ENCODE measurements around the gene FFAR2.

FFAR2 gene

DNA sequence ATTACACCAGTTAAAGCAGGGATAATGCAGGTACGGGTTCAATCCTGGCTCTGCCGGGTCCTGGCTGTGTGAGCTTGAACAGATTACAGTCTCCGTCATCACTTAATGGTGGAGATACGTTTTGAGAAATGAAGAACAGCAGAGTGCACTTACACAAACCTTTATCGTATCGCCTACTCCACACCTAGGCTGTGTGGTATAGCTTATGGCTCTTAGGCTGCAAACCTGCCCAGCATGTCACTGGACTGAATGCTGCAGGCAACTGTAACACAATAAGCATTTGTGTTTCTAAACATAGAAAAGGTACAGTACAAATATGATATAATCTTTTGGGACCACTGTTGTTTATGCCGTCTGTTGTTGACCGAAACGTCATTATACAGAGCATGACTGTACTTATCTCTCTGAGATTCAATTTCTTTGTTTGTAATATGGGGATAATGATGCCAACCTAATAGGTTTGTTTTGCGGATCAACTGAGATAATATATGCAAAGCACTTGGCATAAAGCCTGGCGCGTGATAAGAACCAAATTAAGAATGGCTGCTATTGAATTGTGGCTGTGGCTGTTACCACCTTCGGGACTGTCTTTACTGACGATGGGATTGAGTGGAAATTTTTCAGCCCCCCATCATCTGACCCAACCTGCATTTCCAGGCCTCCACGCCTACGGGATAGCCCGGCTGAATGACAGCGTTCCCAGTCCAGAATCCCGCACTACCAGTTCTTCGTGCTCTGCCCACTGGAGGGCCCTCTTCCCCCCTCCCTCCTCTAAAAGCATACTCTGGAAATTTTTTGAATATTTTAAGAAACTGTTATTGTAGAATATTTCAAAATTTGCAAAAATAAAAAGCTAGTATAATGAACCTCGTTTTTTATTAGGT lies 31.0 kb downstream of the FFAR2 start:
- in situ Hi-C loops (cut with MboI; ENCODE audit: low sequenced_read_pairs), result no loop called here

DNA sequence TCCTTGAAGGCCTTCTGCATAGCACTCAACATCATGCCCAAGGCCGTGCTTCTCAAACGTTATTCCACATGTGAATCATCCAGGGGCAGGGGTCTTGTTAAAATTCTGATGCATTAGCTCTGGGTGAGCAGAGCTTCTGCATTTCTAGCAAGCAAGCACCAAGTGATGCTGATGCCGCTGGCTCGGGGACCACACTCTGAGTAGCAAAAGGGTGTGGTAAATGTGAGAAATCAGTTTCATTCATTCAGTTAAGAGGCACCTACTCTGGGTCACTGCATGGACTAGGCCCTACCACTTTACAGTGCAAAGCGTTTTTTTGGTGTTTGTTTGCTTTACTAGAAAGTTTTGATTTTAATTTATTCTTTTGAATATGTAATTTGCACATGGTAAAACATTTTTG lies 35.0 kb downstream of the FFAR2 start:
- in situ Hi-C loops (cut with MboI; ENCODE audit: low sequenced_read_pairs), result no loop called here

DNA sequence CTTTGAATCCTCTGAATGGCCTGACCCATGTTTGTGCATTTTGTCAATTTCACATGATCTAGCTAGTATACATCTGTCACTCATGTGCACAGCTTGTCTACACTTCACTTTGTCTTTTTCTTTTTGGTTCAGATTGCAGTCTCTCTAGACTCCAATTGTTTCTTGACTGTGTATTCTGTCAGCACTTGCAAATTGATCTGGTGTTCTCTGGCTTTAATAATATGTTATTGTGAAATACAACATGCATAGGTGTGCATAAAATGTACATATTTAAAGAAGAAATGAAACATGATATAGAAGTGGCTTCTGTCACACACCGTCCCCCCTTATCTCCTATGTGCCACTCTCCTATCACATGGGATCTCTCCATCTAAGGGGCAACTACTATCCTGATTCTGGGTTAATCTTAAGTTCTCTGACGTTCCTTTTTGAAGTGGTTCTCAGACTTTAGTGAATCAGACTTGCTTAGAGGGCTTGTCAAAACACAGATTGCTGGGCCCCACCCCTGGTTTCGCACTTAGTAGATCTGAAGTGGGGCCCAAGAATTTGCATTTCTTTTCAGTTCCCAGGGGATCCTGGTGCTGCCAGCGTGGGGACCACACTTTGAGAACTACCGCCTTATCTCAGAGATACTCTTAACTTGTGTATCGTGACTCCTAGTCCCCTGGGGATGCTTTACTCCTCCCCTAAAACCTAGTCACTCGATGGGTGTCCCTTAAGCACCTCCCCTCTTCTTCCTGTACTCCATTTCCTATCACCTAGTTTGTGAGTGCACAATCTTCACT lies 36.4 kb downstream of the FFAR2 start:
- in situ Hi-C loops (cut with MboI; ENCODE audit: low sequenced_read_pairs), result no loop called here

DNA sequence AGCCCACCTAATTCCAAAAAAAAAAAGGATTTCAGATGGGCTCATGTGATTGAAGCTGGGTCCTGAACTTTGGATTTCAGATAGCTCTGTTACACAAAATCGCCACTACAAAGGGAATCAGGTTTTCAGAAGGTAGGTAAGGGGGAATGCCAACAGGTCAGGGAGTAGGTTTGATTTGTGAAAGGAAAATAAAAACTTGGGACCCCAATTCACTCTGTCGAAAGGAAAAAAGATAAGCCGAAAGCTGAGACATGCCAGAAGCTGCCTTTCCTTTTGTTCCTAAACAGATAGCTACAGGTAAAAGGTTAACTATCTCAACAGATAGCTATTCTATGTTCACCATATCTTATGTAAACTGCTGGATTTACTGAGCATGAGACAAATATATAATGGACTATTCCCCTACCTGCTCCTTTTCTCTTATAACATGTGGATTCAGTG lies 38.2 kb downstream of the FFAR2 start:
- in situ Hi-C loops (cut with MboI; ENCODE audit: low sequenced_read_pairs), result no loop called here

DNA sequence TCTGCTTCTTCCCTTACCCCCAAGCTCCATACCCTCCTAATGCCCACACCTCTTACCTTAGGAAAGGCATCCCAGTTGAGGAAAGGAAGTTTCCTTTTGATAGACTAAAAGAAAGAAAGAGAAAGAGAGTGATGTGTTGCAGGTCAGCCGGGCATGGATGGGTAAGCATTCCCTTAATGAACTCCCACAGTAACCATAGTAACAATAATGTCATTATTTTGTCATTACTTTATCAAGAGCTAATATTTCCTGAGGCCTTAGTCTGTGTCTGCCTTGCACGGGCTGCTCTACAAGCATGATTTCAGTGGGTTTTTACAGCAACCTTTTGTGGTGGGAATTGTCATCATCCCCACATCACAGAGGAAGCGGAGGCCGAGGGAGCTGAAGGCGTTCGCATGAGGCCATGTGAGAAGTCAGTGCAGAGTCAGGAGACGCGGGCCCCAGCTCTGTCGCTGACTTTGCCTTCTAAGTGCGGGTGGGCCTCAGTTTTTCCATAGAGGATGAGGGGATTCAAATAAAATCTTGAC lies 39.7 kb downstream of the FFAR2 start:
- in situ Hi-C loops (cut with MboI; ENCODE audit: low sequenced_read_pairs), result no loop called here

DNA sequence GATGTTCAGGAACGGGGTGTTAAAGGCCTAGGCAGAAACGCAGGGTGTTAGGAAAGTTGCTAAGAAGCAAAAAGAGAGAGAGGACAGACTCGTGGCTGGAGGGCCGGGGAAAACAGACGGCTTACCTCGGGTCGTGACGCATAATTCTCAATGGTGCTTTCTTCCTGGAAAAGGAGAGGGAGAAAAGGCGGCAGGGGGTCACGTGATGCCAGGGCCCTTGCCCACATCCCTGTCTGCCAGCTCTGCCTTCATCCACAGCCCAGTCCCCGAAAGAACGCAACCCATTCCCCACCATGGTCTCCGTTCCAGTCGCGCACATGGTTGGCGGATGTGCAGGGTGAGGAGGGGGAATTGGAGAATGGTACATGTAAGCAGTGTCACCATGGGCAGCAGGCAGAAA lies 40.6 kb downstream of the FFAR2 start:
- in situ Hi-C loops (cut with MboI; ENCODE audit: low sequenced_read_pairs), result no loop called here

DNA sequence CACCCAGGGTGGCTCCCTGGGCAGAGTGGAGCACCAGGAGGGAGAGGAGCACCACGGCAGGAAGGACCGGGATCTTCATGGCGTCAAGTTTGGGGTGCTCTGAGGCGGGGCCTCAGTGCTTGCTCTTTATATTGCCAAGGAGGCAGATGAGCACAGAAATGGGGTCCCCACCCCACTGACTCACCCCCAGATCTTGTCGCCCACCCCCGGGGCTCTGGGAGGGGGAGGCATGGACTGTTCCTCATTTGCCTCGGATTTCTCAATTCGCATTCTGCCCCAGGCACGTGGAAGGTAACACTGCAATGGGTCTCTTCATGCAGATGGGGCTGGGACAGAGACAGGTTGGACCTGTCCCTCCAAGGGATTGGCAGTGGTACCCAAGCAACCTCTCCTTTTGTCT lies 42.3 kb downstream of the FFAR2 start, which contains the start of gene KRTDAP:
Gene KRTDAP (minus strand): TSS at position 101 of the 400 bp plus-strand sequence. CDS start 22 bp downstream, at position 79.
- in situ Hi-C loops (cut with MboI; ENCODE audit: low sequenced_read_pairs), result no loop called here

DNA sequence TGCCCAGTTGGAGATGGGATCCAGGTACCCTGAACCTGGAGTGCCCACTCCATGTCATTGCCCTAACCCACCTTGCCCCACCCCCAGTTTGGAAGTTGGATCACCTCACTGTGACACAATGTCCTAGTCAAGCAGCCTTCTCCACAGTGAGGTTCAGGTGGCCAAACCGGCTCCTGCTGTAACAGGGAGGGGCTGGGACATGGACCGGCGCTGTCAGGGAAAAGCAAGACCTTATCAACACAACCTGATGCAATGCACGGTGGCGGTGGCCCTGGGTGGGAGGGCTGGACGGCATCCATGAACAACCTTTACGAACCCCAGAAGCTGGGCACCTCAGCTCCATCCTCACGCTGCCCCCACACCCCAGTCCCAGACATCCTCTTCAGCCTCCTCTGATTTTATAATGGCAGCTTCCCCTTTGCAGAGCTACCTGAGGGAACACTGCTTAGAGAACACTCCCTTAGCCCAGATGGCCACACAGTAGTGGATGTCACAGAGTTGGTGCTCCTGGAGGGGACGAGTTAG lies 43.8 kb downstream of the FFAR2 start:
- in situ Hi-C loops (cut with MboI; ENCODE audit: low sequenced_read_pairs), result no loop called here

DNA sequence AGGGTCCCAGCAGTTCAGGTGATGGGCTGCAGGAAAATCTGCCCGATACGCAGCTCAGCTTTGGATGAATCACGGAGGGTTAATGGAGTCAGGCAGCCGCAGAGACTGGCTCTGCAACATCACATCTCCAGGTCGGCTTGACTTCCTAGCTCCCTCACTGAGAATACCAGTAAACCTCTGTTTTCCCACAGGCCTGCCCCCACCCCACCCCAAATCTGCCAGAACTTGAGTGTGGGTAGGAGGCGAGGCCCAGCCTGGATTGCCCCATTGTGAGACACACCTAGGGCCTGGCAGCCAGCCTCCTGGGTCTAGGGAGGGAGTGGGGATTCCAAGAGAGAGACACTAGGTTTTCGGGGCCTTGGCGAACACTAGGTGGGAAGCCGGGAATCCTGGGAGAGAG lies 45.9 kb downstream of the FFAR2 start:
- in situ Hi-C loops (cut with MboI; ENCODE audit: low sequenced_read_pairs), result no loop called here

DNA sequence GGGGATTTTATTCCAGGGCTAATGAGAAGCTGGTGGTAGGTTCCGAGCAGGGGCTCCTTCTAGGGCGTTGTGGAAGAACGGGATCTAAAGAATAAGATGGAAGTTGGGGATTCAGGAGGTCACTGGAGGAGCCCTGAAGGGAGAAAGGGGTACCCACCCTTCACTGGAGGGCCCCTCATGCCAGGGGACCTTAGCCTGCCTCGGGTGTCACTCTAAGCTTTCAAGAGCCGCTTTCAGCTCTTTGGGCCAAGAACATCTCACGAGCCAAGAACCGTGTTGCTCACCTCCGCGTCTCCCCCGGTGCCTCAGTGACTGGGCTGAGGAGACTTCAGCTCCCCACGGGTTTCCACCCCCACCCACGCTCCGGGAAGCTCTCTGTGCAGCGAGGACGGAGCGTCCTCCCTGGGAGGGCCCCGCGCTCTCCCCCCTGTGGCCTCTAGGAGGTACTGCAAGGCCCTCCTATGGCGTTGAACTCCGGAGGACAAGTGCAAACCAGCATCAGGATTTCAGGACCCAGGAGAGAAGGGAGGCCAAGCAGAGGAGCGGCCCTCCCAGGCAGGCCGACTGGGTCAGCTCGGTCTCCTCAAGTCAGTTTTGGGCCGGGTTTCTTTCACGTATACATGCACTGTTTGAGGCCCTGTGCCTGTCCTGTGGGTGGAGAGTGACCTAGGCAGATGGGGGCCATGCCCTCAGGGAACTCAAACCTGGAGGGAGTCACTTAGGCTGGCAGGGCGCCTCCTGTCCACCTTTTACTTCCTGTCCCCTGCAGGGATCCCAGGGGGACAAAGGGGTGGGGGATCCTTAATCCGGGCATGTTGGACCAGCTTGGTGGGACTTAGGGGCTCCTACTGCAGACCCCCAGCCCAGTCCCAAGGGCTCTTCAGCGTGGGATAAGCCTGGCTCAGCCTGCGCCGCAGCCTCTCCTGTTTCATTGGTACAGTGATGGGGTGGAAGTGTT lies 47.3 kb downstream of the FFAR2 start:
- in situ Hi-C loops (cut with MboI; ENCODE audit: low sequenced_read_pairs), result no loop called here

DNA sequence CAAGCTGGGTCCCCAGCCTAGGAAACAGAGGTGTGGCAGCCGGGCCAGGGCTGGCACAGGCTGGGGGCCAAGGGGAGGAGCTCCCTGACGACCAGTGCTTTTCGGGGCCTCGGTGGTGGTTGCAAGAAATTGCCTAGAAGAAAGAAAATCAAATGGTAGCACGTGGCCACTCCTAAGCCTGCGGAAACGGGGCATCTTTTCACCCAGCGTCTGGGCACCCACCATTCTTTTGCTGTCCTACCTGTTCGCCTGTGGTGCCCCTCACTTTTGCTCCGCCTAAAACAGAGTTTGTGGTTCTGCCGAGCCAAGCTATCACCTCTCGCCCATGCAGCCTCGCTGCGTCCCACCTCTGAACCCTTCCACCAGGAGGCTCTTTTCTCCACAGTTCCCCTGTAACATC lies 49.3 kb downstream of the FFAR2 start:
- in situ Hi-C loops (cut with MboI; ENCODE audit: low sequenced_read_pairs), result no loop called here

DNA sequence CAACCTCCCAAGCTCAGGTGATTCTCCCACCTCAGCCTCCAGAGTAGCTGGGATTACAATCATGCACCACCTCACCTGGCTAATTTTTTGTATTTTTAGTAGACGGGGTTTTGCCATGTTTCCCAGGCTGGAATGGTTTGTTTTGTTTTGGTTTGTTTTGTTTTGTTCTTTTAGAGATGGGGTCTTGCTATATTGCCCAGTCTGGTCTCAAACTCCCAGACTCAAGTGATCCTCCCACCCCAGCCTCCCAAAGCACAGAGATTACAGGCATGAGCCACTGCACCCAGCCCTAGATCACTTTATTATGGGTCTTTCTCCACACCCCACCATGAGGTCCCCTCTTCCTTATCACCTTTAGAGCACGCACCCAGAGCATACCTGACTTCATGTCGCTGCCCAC lies 50.2 kb downstream of the FFAR2 start:
- in situ Hi-C loops (cut with MboI; ENCODE audit: low sequenced_read_pairs), result no loop called here

DNA sequence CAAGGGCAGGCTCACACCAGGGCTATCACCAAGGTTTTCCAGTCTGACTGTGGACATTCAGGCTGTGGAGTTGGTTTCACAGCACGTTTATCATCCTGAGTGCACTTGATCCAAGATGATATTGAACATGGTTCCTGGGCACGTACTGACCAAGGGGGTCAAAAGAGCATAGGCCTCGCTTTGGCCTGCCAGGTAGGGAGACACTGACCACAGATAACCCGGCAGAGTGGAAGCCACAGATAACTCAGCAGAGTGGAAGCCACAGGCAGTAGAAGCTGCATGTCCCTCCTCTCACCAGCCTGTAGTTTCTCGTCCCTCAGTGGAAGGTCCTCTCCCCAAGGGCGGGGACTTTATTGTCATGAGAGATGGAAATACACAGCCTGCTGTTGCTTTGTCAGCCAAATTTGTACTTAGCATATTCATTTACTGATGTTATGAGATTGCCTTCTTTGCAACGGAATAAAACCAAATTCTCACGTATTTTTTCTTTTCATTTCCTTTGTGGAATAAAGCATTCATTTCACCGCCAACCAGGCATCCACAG lies 51.0 kb downstream of the FFAR2 start:
- in situ Hi-C loops (cut with MboI; ENCODE audit: low sequenced_read_pairs), result no loop called here

DNA sequence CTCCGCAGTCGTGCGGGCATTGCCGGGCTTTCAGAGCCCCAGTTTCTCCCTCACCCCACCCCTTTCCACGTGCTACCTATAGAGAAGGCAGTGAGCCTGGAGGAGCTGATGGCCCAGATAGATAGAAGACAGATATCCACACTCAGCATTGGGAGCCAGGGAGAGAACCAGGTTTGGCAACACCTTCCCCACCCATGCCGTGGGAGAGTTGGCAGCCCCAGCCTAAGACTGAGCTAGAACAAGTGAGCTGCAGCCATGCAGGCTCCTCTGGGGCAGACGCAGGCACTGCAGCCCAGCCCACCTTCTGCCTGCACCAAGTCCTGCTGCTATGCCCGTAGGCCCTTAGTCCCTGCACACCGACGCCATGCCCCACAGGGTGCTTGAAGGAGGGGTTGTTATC lies 52.6 kb downstream of the FFAR2 start:
- in situ Hi-C loops (cut with MboI; ENCODE audit: low sequenced_read_pairs), result no loop called here

Data from HL-60/S4 treated with phorbol 12-myristate 13-acetate at 8.2 ng/mL for 4 days and 3 days (cell line).